Type B pancreatic cell (in vitro differentiated cells): ENCODE measurements around the gene NIPAL1. TPM values are rescaled to one million over a fixed set of nuclear protein-coding genes. Genes with fewer than 3 reads are reported as not detected.

Experiments used
- DNase-seq: peaks from one replicate; pipeline ENCODE4 v3.0.0; 2021; ENCODE audit warnings: mixed read lengths; ENCODE audit not compliant: unreplicated experiment; ENCODE audit errors: extremely low spot score
- H3K27ac Mint-ChIP-seq: 2 replicates; pipeline ENCODE4 v1.8.0; 2021; ENCODE audit warnings: mild to moderate bottlenecking, mixed read lengths
- H3K27me3 Mint-ChIP-seq: 2 replicates; pipeline ENCODE4 v1.8.0; 2021; ENCODE audit warnings: mixed read lengths
- H3K36me3 Mint-ChIP-seq: 2 replicates; pipeline ENCODE4 v1.8.0; 2021; ENCODE audit warnings: mixed read lengths
- H3K4me1 Mint-ChIP-seq: one replicate; pipeline ENCODE4 v1.8.0; 2021; ENCODE audit warnings: mixed read lengths; ENCODE audit not compliant: unreplicated experiment
- H3K4me3 Mint-ChIP-seq: 2 replicates; pipeline ENCODE4 v1.8.0; 2021; ENCODE audit warnings: mild to moderate bottlenecking, mixed read lengths
- H3K9me3 Mint-ChIP-seq: 2 replicates; pipeline ENCODE4 v1.8.0; 2021; ENCODE audit warnings: mixed read lengths
- total RNA-seq: library from RNA; stranded (reverse); gene quantifications from 2 replicates; pipeline ENCODE4 v1.2.1, GENCODE V29; 2021; ENCODE audit warnings: low replicate concordance
- TF ChIP-seq, protein P1 (sequence below): fragments of 200-600 bp; sonication (generic); conservative IDR thresholded peaks from 2 replicates; pipeline ENCODE4 v1.5.0; 2021; ENCODE audit warnings: antibody characterized with exemption, mild to moderate bottlenecking

Gene NIPAL1
- total RNA-seq, 1 donor from 2014 or later = 13.9 TPM

DNA sequence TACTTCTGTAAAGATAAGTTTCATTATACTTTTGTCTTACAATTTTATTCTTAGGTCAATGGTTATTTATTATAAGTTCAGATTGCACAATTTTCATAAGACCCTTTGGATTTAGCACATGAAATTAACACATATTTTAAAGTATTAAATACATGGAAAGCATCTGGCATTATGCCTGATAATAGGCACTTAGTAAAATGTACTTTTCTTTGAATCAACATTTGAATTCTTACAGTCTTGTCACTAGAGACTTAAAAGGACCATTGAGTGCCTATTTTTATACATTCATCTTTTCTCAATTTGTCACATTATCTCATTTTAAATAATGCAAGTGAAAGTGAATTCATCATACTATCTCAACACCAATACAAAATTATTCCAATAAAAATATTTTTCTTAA lies 23.0 kb downstream of the NIPAL1 start:
- Mint-ChIP-seq H3K36me3 (no peaks in the 10 kb centered on the region), H3K4me1 (peaks cover 16% of the 10 kb centered on the region), H3K27ac (no peak overlapping the region), H3K4me3 (no peak overlapping the region), H3K9me3 (no peaks in the 10 kb centered on the region), H3K27me3 (no peaks in the 10 kb centered on the region)
- DNase-seq = no peak
- TF ChIP-seq, protein P1, sequence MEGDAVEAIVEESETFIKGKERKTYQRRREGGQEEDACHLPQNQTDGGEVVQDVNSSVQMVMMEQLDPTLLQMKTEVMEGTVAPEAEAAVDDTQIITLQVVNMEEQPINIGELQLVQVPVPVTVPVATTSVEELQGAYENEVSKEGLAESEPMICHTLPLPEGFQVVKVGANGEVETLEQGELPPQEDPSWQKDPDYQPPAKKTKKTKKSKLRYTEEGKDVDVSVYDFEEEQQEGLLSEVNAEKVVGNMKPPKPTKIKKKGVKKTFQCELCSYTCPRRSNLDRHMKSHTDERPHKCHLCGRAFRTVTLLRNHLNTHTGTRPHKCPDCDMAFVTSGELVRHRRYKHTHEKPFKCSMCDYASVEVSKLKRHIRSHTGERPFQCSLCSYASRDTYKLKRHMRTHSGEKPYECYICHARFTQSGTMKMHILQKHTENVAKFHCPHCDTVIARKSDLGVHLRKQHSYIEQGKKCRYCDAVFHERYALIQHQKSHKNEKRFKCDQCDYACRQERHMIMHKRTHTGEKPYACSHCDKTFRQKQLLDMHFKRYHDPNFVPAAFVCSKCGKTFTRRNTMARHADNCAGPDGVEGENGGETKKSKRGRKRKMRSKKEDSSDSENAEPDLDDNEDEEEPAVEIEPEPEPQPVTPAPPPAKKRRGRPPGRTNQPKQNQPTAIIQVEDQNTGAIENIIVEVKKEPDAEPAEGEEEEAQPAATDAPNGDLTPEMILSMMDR = no peak

- H3K27me3 Mint-ChIP-seq = no peaks in the 10 kb centered on the region
- peaks cover 16% of the 10 kb centered on the region for H3K4me1 Mint-ChIP-seq
- no peak for DNase-seq
- H3K27ac Mint-ChIP-seq = peak overlapping the region; percentile 29
- no peaks in the 10 kb centered on the region for H3K9me3 Mint-ChIP-seq
- no peaks in the 10 kb centered on the region for H3K36me3 Mint-ChIP-seq
- peak overlapping the region; percentile 17 for H3K4me3 Mint-ChIP-seq
- TF ChIP-seq, protein P1 = no peak
These were observed 25.1 kb downstream of the NIPAL1 start for GRCh38 chr4:48041535-48042137.

DNA sequence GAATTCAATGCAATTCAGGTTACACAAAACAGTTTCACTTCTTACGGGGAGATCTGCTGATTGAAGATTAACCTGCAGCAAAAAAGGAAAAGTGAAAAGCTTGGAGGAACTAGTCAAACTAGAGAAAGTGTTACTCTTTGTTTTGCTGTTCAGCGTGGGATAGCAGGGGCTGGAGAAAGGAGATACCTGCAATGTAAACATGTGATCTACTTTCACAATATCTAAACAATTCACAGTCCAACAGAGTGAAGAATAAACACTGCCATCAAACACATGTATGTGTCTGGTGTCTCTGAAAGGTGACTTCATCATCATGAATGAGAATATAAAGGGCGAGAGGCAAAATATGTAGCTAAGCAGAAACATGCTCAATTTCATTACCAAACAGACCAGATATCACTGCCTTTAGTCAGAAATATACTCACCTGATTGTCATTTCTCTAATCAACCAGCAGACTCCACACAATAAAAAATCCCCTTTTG lies 26.4 kb downstream of the NIPAL1 start:
- no peaks in the 10 kb centered on the region for H3K36me3 Mint-ChIP-seq
- H3K4me3 Mint-ChIP-seq = peak overlapping the region; percentile 2
- TF ChIP-seq, protein P1 = no peak
- no peaks in the 10 kb centered on the region for H3K27me3 Mint-ChIP-seq
- DNase-seq = no peak
- peak overlapping the region; percentile 17 for H3K27ac Mint-ChIP-seq
- peaks cover 16% of the 10 kb centered on the region for H3K4me1 Mint-ChIP-seq
- no peaks in the 10 kb centered on the region for H3K9me3 Mint-ChIP-seq

DNA sequence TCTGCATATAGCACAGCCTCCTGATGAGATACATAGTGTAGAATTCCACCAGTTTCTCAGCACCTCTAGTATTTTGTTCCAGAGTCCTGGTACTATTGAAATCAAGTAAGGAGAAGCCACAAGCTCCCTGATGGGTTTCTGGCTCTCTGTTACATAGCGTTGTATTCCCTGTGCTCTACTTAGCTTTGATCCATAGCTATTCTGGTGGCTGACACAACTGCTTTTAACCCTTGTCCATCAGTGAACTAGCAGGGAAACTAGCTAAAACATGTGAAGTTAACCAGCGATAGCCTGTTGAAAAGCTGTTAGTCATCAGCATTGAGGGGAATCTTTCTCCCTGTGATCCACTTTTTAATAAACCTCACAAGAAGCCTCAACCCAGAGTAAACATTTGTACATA lies 26.9 kb downstream of the NIPAL1 start:
- no peak for DNase-seq
- no peaks in the 10 kb centered on the region for H3K27me3 Mint-ChIP-seq
- peaks cover 16% of the 10 kb centered on the region for H3K4me1 Mint-ChIP-seq
- TF ChIP-seq, protein P1 = no peak
- no peaks in the 10 kb centered on the region for H3K36me3 Mint-ChIP-seq
- H3K27ac Mint-ChIP-seq = peak overlapping the region; percentile 17
- peak overlapping the region; percentile 2 for H3K4me3 Mint-ChIP-seq
- H3K9me3 Mint-ChIP-seq = no peaks in the 10 kb centered on the region

- DNase-seq = no peak
- Mint-ChIP-seq H3K4me1 (peaks cover 16% of the 10 kb centered on the region), H3K27me3 (no peaks in the 10 kb centered on the region), H3K36me3 (no peaks in the 10 kb centered on the region), H3K27ac (no peak overlapping the region), H3K9me3 (no peaks in the 10 kb centered on the region), H3K4me3 (no peak overlapping the region)
- TF ChIP-seq, protein P1 = no peak
These were observed 27.7 kb downstream of the NIPAL1 start for GRCh38 chr4:48044298-48044697.
